K562 (cell line): ENCODE results near the gene UBXN11. TPM values are rescaled to one million over a fixed set of nuclear protein-coding genes. Genes with fewer than 3 reads are reported as not detected.

ENCODE experiments used
- ARID2 ChIP-seq: fragments of 450-650 bp; IDR thresholded peaks from 2 replicates; pipeline ENCODE4 v1.6.1; 2017; ENCODE audit warnings: antibody characterized with exemption, mild to moderate bottlenecking
- CBX1 ChIP-seq: sonication (generic); IDR thresholded peaks from 2 replicates; pipeline ENCODE4 v1.6.1; 2016; ENCODE audit warnings: antibody characterized with exemption, low read depth, mild to moderate bottlenecking
- CCNT2 ChIP-seq: IDR thresholded peaks from 2 replicates; pipeline ENCODE4 v1.6.1; 2011; ENCODE audit warnings: borderline replicate concordance, low read depth, mild to moderate bottlenecking, moderate library complexity, mixed read lengths, low read length; ENCODE audit not compliant: insufficient read length; ENCODE audit errors: extremely low read depth
- CHCHD3 ChIP-seq: fragments of 250-450 bp; sonication (Bioruptor Pico); IDR thresholded peaks from 2 replicates; pipeline ENCODE4 v2.1.2; 2022; ENCODE audit warnings: mild to moderate bottlenecking
- CHD4 ChIP-seq: fragments of 200-600 bp; sonication (generic); IDR thresholded peaks from 3 replicates; pipeline ENCODE4 v1.6.1; 2012; ENCODE audit warnings: low read depth, mild to moderate bottlenecking, mixed read lengths, low read length, inconsistent platforms; ENCODE audit not compliant: insufficient read depth, insufficient replicate concordance, poor library complexity, severe bottlenecking
- E2F3 ChIP-seq: fragments of 250-450 bp; sonication (Bioruptor Pico); IDR thresholded peaks from 2 replicates; pipeline ENCODE4 v1.4.0; 2020; ENCODE audit warnings: mild to moderate bottlenecking
- E2F4 ChIP-seq: sonication (generic); formaldehyde crosslinking; IDR thresholded peaks from 2 replicates; pipeline ENCODE4 v1.8.0; 2022; ENCODE audit warnings: mild to moderate bottlenecking, low read depth, missing genetic modification reagents
- FOSL1 ChIP-seq: fragments of 200-800 bp; sonication (Bioruptor generic); conservative IDR thresholded peaks from 2 replicates; pipeline ENCODE4 v1.6.1; 2016; ENCODE audit warnings: missing genetic modification characterization, missing compliant biosample characterization
- JUN ChIP-seq, 2 experiments: sonication (generic) in 1 of 2; formaldehyde crosslinking in 1 of 2; IDR thresholded peaks; 2 replicates each; pipeline versions ENCODE4 v1.6.1 to v1.8.0; 2012 to 2022; ENCODE audit warnings: borderline replicate concordance in 2 of 2, mild to moderate bottlenecking in 2 of 2, improper control_type of control experiment in 1 of 2, low read depth in 1 of 2, low read length in 1 of 2, missing genetic modification reagents in 1 of 2
- NBN ChIP-seq: fragments of 450-650 bp; IDR thresholded peaks from 2 replicates; pipeline ENCODE4 v1.6.1; 2016; ENCODE audit warnings: low read depth, mild to moderate bottlenecking
- NCOR1 ChIP-seq: fragments of 450-650 bp; IDR thresholded peaks from 2 replicates; pipeline ENCODE4 v1.6.1; 2016; ENCODE audit warnings: mild to moderate bottlenecking, moderate library complexity
- POLR3G ChIP-seq: IDR thresholded peaks from 2 replicates; pipeline ENCODE4 v1.6.1; 2011; ENCODE audit not compliant: insufficient read length, insufficient replicate concordance; ENCODE audit errors: extremely low read depth
- SIRT6 ChIP-seq: IDR thresholded peaks from one replicate; pipeline ENCODE4 v1.6.1; 2012; ENCODE audit warnings: low read depth, mild to moderate bottlenecking, control low read depth, inconsistent platforms, low read length, moderate library complexity
- SMARCE1 ChIP-seq: fragments of 450-650 bp; IDR thresholded peaks from 2 replicates; pipeline ENCODE4 v1.7.1; 2016; ENCODE audit warnings: mild to moderate bottlenecking
- TAF7 ChIP-seq: fragments of 450-650 bp; IDR thresholded peaks from 2 replicates; pipeline ENCODE4 v1.6.1; 2016; ENCODE audit warnings: missing genetic modification characterization, missing compliant biosample characterization
- TFE3 ChIP-seq: fragments of 450-650 bp; formaldehyde crosslinking; IDR thresholded peaks from 2 replicates; pipeline ENCODE4 v1.4.0; 2020; ENCODE audit warnings: mild to moderate bottlenecking, mixed read lengths
- USF1 ChIP-seq: sonication (generic); formaldehyde crosslinking; IDR thresholded peaks from 2 replicates; pipeline ENCODE4 v1.9.0; 2022; ENCODE audit warnings: mild to moderate bottlenecking, missing genetic modification reagents
- ZNF124 ChIP-seq: sonication (generic); formaldehyde crosslinking; IDR thresholded peaks from 2 replicates; pipeline ENCODE4 v1.8.1; 2022; ENCODE audit warnings: missing genetic modification reagents
- ZNF431 ChIP-seq: sonication (generic); formaldehyde crosslinking; IDR thresholded peaks from 2 replicates; pipeline ENCODE4 v1.8.0; 2022; ENCODE audit warnings: mild to moderate bottlenecking, missing genetic modification reagents
- ZNF75A ChIP-seq: fragments of 450-650 bp; formaldehyde crosslinking; IDR thresholded peaks from 2 replicates; pipeline ENCODE4 v1.4.0; 2020; ENCODE audit warnings: mild to moderate bottlenecking
- polyA plus RNA-seq, 8 experiments: library from polyadenylated mRNA; depleted of rRNA in 4 of 8; stranded (reverse) in 5 of 8; unstranded in 3 of 8; fragments of >200 nt; fragmentation: Nextera tagmentation in 2 of 8; fragmentation: Illumina TruSeq in 1 of 8; extraction: Ambion mirVana in 2 of 8; extraction: Trizol in 1 of 8; gene quantifications; 2 replicates each; pipeline versions ENCODE4 v1.2.1 to v1.2.3, GENCODE V29; 2011 to 2014; ENCODE audit warnings: inconsistent platforms in 1 of 8, missing spikeins in 1 of 8
- total RNA-seq, 7 experiments: library from RNA; depleted of rRNA in 6 of 7; stranded (reverse); fragments of >200 nt in 6 of 7; fragmentation: Illumina TruSeq in 2 of 7; extraction: Trizol in 2 of 7; gene quantifications; 2 replicates each; pipeline versions ENCODE4 v1.2.1 to v1.2.3, GENCODE V29; 2011 to 2021; ENCODE audit warnings: low replicate concordance in 1 of 7
- TF ChIP-seq, protein P1 (sequence below): sonication (generic); formaldehyde crosslinking; IDR thresholded peaks from 2 replicates; pipeline ENCODE4 v1.4.0; 2020; ENCODE audit warnings: mild to moderate bottlenecking, missing genetic modification reagents

The UBXN11 gene
- total and polyA plus RNA-seq, 9 of the 15 experiments (the other 6 are each of a cell fraction or from before 2014, with no cell fraction given), result 0.48 to 34.3 (median 11.3) TPM

GRCh38 chr1:26276432-26276838, 30.0 kb downstream of the UBXN11 start (continued):
- no peak for TF ChIP-seq CBX1
- no peak for TF ChIP-seq E2F3 (CRISPR knock-in tag)
- TF ChIP-seq SMARCE1, result 0 out of 2 replicates have a peak, but pooled peaks have one; percentile 85
- TF ChIP-seq SIRT6, result no peak
- no peak for TF ChIP-seq POLR3G
- TF ChIP-seq NBN, result no peak
- TF ChIP-seq ARID2, result no peak
- no peak for TF ChIP-seq NCOR1
- no peak for TF ChIP-seq ZNF75A (CRISPR knock-in tag)
- TF ChIP-seq ZNF124 (CRISPR knock-in tag), result no peak
- no peak for TF ChIP-seq TFE3 (CRISPR knock-in tag)
- TF ChIP-seq JUN (IDR thresholded peaks at IDR 0.05; ENCODE audit: borderline replicate concordance, low read depth, low read length), result peak; percentile 94; the same call in 1 of the 2 replicates
- no peak for TF ChIP-seq JUN (CRISPR knock-in tag; IDR thresholded peaks at IDR 0.05; ENCODE audit: borderline replicate concordance)
- no peak for TF ChIP-seq CHD4
- TF ChIP-seq, protein P1, sequence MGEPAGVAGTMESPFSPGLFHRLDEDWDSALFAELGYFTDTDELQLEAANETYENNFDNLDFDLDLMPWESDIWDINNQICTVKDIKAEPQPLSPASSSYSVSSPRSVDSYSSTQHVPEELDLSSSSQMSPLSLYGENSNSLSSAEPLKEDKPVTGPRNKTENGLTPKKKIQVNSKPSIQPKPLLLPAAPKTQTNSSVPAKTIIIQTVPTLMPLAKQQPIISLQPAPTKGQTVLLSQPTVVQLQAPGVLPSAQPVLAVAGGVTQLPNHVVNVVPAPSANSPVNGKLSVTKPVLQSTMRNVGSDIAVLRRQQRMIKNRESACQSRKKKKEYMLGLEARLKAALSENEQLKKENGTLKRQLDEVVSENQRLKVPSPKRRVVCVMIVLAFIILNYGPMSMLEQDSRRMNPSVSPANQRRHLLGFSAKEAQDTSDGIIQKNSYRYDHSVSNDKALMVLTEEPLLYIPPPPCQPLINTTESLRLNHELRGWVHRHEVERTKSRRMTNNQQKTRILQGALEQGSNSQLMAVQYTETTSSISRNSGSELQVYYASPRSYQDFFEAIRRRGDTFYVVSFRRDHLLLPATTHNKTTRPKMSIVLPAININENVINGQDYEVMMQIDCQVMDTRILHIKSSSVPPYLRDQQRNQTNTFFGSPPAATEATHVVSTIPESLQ (CRISPR knock-in tag), result no peak
- peak; percentile 23; the same call in 1 of the 2 replicates for TF ChIP-seq USF1 (CRISPR knock-in tag)
- TF ChIP-seq CHCHD3 (CRISPR knock-in tag), result no peak
- TF ChIP-seq FOSL1 (tag), result peak; percentile 7; the same call in 1 of the 2 replicates
- TF ChIP-seq TAF7, result no peak
- TF ChIP-seq CCNT2, result no peak
- no peak for TF ChIP-seq E2F4
- TF ChIP-seq ZNF431 (CRISPR knock-in tag), result no peak; the same call in 1 of the 2 replicates
